HEK293 (cell line): ENCODE measurements around the gene CCDC38.

ENCODE experiments used
- GLIS1 ChIP-seq: fragments of 450-650 bp; formaldehyde crosslinking; IDR thresholded peaks from 2 replicates; pipeline ENCODE4 v1.5.1; 2016; ENCODE audit warnings: missing biosample characterization, missing genetic modification characterization
- HOXD13 ChIP-seq: sonication (generic); formaldehyde crosslinking; IDR thresholded peaks from 2 replicates; pipeline ENCODE4 v1.8.0; 2022; ENCODE audit warnings: missing genetic modification reagents, borderline replicate concordance
- KLF16 ChIP-seq: fragments of 450-650 bp; formaldehyde crosslinking; IDR thresholded peaks from 2 replicates; pipeline ENCODE4 v1.5.1; 2017; ENCODE audit warnings: missing biosample characterization, missing genetic modification characterization
- KLF9 ChIP-seq: fragments of 450-650 bp; formaldehyde crosslinking; IDR thresholded peaks from 2 replicates; pipeline ENCODE4 v1.5.1; 2016; ENCODE audit warnings: missing biosample characterization, missing genetic modification characterization, low read depth
- MEIS1 ChIP-seq: sonication (generic); formaldehyde crosslinking; IDR thresholded peaks from 2 replicates; pipeline ENCODE4 v1.8.1; 2022; ENCODE audit warnings: missing genetic modification reagents, mild to moderate bottlenecking, borderline replicate concordance
- PRDM10 ChIP-seq: fragments of 450-650 bp; formaldehyde crosslinking; IDR thresholded peaks from 2 replicates; pipeline ENCODE4 v1.5.1; 2016; ENCODE audit warnings: missing biosample characterization, missing genetic modification characterization
- TCF7L2 ChIP-seq: IDR thresholded peaks from 2 replicates; pipeline ENCODE4 v1.6.1; 2011; ENCODE audit warnings: low read depth, mild to moderate bottlenecking, inconsistent platforms, low read length, moderate library complexity, borderline replicate concordance
- ZBTB10 ChIP-seq: fragments of 450-650 bp; formaldehyde crosslinking; IDR thresholded peaks from 2 replicates; pipeline ENCODE4 v1.5.1; 2016; ENCODE audit warnings: missing biosample characterization, missing genetic modification characterization
- ZBTB17 ChIP-seq: fragments of 450-650 bp; formaldehyde crosslinking; IDR thresholded peaks from 2 replicates; pipeline ENCODE4 v1.5.1; 2016; ENCODE audit warnings: missing biosample characterization, missing genetic modification characterization
- ZEB2 ChIP-seq: fragments of 450-650 bp; formaldehyde crosslinking; IDR thresholded peaks from 2 replicates; pipeline ENCODE4 v1.5.1; 2016; ENCODE audit warnings: missing biosample characterization, missing genetic modification characterization
- ZFHX2 ChIP-seq: fragments of 450-650 bp; formaldehyde crosslinking; conservative IDR thresholded peaks from 2 replicates; pipeline ENCODE4 v1.5.1; 2016; ENCODE audit warnings: missing biosample characterization, missing genetic modification characterization
- ZIC2 ChIP-seq: fragments of 450-650 bp; formaldehyde crosslinking; IDR thresholded peaks from 2 replicates; pipeline ENCODE4 v1.5.1; 2016; ENCODE audit warnings: missing biosample characterization, missing genetic modification characterization
- ZNF202 ChIP-seq: fragments of 450-650 bp; formaldehyde crosslinking; IDR thresholded peaks from 2 replicates; pipeline ENCODE4 v1.5.1; 2016; ENCODE audit warnings: missing biosample characterization, missing genetic modification characterization, borderline replicate concordance
- ZNF335 ChIP-seq: fragments of 450-650 bp; formaldehyde crosslinking; conservative IDR thresholded peaks from 2 replicates; pipeline ENCODE4 v1.5.1; 2016; ENCODE audit warnings: missing biosample characterization, missing genetic modification characterization
- ZNF341 ChIP-seq: fragments of 450-650 bp; formaldehyde crosslinking; IDR thresholded peaks from 2 replicates; pipeline ENCODE4; 2016; ENCODE audit warnings: low read depth, missing biosample characterization, missing genetic modification characterization
- ZNF394 ChIP-seq: fragments of 450-650 bp; formaldehyde crosslinking; IDR thresholded peaks from 2 replicates; pipeline ENCODE4 v1.5.1; 2016; ENCODE audit warnings: missing biosample characterization, missing genetic modification characterization, mild to moderate bottlenecking, moderate library complexity, borderline replicate concordance
- ZNF510 ChIP-seq: fragments of 450-650 bp; formaldehyde crosslinking; IDR thresholded peaks from 2 replicates; pipeline ENCODE4 v1.5.1; 2018; ENCODE audit warnings: mild to moderate bottlenecking, missing genetic modification characterization, missing biosample characterization; ENCODE audit not compliant: insufficient replicate concordance
- ZNF600 ChIP-seq: fragments of 450-650 bp; formaldehyde crosslinking; IDR thresholded peaks from 2 replicates; pipeline ENCODE4 v1.5.1; 2016; ENCODE audit warnings: missing biosample characterization, missing genetic modification characterization
- ZNF76 ChIP-seq: fragments of 450-650 bp; formaldehyde crosslinking; IDR thresholded peaks from 2 replicates; pipeline ENCODE4; 2016; ENCODE audit warnings: low read depth, missing biosample characterization, missing genetic modification characterization, borderline replicate concordance
- TF ChIP-seq, protein P1 (sequence below): fragments of 450-650 bp; formaldehyde crosslinking; conservative IDR thresholded peaks from 2 replicates; pipeline ENCODE4 v1.5.1; 2016; ENCODE audit warnings: low read depth, missing biosample characterization, missing genetic modification characterization
- TF ChIP-seq, protein P2 (sequence below): fragments of 450-650 bp; formaldehyde crosslinking; IDR thresholded peaks from 2 replicates; pipeline ENCODE4 v1.5.1; 2016; ENCODE audit warnings: missing biosample characterization, missing genetic modification characterization
- TF ChIP-seq, protein P3 (sequence below): fragments of 450-650 bp; formaldehyde crosslinking; IDR thresholded peaks from 2 replicates; pipeline ENCODE4 v1.5.1; 2016; ENCODE audit warnings: missing biosample characterization, missing genetic modification characterization

Gene CCDC38

DNA sequence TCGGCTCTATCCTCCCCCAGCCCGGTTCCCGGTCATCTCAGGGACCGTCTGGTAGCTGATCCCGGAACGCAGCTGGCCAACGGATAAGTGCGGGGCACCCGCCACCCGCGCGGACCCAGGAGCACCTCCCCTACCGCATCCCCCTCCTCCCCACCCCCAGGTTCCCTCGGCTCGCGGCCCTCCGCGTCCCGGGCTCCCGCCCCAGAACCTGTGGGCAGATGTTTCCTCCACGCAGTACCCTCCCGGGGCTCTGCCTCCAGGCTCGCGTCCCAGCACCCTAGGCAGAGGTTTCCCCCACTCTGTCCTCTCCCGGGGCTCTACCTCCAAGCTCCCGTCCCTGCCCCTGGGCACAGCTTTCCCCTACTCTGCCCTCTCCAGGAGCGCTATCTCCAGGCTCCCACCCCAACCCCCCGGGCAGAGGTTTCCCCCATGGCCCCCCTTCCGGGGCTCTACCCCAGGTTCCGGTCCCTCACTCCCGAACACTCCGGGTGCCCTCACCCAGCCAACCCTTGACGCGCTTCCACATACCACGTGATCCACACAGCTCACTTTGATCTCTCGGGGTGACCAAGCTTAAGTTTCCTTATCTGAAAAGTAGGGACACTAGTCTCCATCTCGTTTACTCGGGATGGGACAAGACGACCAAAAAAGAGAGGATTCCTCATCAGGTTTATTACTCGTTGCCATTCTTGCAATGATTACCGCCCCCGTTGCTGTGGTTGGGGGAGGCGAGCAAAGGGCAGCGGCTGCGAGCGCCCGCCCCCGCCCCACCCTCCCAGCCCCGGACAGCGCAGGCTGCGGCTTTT is at the start of gene CCDC38 (continued):
- TF ChIP-seq ZBTB10 (tag by site-specific recombination) (peak; percentile 92), ZNF510 (no peak), KLF16 (tag by site-specific recombination) (peak; percentile 69; the same call in 1 of the 2 replicates), PRDM10 (tag by site-specific recombination) (peak; percentile 70; the same call in 1 of the 2 replicates), ZNF335 (tag by site-specific recombination) (peak; percentile 85), HOXD13 (CRISPR knock-in tag) (no peak), ZBTB17 (peak; percentile 89), ZNF76 (tag by site-specific recombination) (peak; percentile 70; the same call in 1 of the 2 replicates), GLIS1 (peak; percentile 97), ZIC2 (peak; percentile 65), ZNF341 (peak; percentile 68), ZNF394 (peak; percentile 42; the same call in 1 of the 2 replicates), MEIS1 (CRISPR knock-in tag) (no peak), ZNF202 (peak; percentile 66; the same call in 1 of the 2 replicates), ZEB2 (tag by site-specific recombination) (0 out of 2 replicates have a peak, but pooled peaks have one; percentile 41), ZFHX2 (tag by site-specific recombination) (peak; percentile 82), KLF9 (tag by site-specific recombination) (peak; percentile 49; the same call in 1 of the 2 replicates), TCF7L2 (peak; percentile 92), ZNF600 (peak; percentile 72)
- TF ChIP-seq, protein P1, sequence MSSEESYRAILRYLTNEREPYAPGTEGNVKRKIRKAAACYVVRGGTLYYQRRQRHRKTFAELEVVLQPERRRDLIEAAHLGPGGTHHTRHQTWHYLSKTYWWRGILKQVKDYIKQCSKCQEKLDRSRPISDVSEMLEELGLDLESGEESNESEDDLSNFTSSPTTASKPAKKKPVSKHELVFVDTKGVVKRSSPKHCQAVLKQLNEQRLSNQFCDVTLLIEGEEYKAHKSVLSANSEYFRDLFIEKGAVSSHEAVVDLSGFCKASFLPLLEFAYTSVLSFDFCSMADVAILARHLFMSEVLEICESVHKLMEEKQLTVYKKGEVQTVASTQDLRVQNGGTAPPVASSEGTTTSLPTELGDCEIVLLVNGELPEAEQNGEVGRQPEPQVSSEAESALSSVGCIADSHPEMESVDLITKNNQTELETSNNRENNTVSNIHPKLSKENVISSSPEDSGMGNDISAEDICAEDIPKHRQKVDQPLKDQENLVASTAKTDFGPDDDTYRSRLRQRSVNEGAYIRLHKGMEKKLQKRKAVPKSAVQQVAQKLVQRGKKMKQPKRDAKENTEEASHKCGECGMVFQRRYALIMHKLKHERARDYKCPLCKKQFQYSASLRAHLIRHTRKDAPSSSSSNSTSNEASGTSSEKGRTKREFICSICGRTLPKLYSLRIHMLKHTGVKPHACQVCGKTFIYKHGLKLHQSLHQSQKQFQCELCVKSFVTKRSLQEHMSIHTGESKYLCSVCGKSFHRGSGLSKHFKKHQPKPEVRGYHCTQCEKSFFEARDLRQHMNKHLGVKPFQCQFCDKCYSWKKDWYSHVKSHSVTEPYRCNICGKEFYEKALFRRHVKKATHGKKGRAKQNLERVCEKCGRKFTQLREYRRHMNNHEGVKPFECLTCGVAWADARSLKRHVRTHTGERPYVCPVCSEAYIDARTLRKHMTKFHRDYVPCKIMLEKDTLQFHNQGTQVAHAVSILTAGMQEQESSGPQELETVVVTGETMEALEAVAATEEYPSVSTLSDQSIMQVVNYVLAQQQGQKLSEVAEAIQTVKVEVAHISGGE: peak; percentile 98
- TF ChIP-seq, protein P2, sequence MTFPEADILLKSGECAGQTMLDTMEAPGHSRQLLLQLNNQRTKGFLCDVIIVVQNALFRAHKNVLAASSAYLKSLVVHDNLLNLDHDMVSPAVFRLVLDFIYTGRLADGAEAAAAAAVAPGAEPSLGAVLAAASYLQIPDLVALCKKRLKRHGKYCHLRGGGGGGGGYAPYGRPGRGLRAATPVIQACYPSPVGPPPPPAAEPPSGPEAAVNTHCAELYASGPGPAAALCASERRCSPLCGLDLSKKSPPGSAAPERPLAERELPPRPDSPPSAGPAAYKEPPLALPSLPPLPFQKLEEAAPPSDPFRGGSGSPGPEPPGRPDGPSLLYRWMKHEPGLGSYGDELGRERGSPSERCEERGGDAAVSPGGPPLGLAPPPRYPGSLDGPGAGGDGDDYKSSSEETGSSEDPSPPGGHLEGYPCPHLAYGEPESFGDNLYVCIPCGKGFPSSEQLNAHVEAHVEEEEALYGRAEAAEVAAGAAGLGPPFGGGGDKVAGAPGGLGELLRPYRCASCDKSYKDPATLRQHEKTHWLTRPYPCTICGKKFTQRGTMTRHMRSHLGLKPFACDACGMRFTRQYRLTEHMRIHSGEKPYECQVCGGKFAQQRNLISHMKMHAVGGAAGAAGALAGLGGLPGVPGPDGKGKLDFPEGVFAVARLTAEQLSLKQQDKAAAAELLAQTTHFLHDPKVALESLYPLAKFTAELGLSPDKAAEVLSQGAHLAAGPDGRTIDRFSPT (tag by site-specific recombination): peak; percentile 80
- TF ChIP-seq, protein P3, sequence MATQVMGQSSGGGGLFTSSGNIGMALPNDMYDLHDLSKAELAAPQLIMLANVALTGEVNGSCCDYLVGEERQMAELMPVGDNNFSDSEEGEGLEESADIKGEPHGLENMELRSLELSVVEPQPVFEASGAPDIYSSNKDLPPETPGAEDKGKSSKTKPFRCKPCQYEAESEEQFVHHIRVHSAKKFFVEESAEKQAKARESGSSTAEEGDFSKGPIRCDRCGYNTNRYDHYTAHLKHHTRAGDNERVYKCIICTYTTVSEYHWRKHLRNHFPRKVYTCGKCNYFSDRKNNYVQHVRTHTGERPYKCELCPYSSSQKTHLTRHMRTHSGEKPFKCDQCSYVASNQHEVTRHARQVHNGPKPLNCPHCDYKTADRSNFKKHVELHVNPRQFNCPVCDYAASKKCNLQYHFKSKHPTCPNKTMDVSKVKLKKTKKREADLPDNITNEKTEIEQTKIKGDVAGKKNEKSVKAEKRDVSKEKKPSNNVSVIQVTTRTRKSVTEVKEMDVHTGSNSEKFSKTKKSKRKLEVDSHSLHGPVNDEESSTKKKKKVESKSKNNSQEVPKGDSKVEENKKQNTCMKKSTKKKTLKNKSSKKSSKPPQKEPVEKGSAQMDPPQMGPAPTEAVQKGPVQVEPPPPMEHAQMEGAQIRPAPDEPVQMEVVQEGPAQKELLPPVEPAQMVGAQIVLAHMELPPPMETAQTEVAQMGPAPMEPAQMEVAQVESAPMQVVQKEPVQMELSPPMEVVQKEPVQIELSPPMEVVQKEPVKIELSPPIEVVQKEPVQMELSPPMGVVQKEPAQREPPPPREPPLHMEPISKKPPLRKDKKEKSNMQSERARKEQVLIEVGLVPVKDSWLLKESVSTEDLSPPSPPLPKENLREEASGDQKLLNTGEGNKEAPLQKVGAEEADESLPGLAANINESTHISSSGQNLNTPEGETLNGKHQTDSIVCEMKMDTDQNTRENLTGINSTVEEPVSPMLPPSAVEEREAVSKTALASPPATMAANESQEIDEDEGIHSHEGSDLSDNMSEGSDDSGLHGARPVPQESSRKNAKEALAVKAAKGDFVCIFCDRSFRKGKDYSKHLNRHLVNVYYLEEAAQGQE (tag by site-specific recombination): 0 out of 2 replicates have a peak, but pooled peaks have one; percentile 10
